Measurements from ENCODE around the gene HMGN4. TPM values are rescaled to one million over a fixed set of nuclear protein-coding genes. Genes with fewer than 3 reads are reported as not detected.

HMGN4 gene
- total and polyA plus RNA-seq, 2 of the 8 experiments (the other 6 are each of a cell fraction or from before 2014, with no cell fraction given) = 23.4 to 66.4 TPM

- Histone ChIP-seq H3K27me3 (replicated peaks in 1 of 4; ENCODE audit: control insufficient read depth in 3 of 4, extremely low read depth in 1 of 4, insufficient read depth in 3 of 4, low read length in 3 of 4) (no peaks in the 10 kb centered on the region), H4K91ac (replicated peaks; ENCODE audit: insufficient read length, low read length) (no peak overlapping the region), H3K79me1 (ENCODE audit: low read depth, low read length) (peaks cover 6% of the 10 kb centered on the region), H3K9ac (replicated peaks in 1 of 4; ENCODE audit: extremely low read depth in 1 of 4, low read depth in 3 of 4, low read length in 3 of 4) (no peak overlapping the region), H3K9me3 (ENCODE audit: insufficient read depth in 2 of 2, low read depth in 1 of 2, low read length in 1 of 2) (no peaks in the 10 kb centered on the region), H3K14ac (ENCODE audit: insufficient read length) (no peak overlapping the region), H4K20me1 (replicated peaks in 1 of 2; ENCODE audit: control insufficient read depth in 1 of 2, insufficient read depth in 2 of 2, low read length in 2 of 2) (no peaks in the 10 kb centered on the region), H4K5ac (ENCODE audit: insufficient read length, low read depth, low read length) (no peak overlapping the region), H3K4me1 (replicated peaks in 1 of 4; ENCODE audit: control insufficient read depth in 3 of 4, insufficient read depth in 4 of 4, low read length in 3 of 4) (peaks cover 0 to 3% (median under 1%) of the 10 kb centered on the region in 4 experiments; a peak in 5 of 7 replicates), H2BK20ac (ENCODE audit: low read length) (no peak overlapping the region), H3K56ac (replicated peaks; ENCODE audit: insufficient read length, low read depth, low read length) (no peak overlapping the region), H3K18ac (ENCODE audit: extremely low read depth, low read length) (no peak overlapping the region), H3K4me3 (ENCODE audit: extremely low read depth in 1 of 4, insufficient read depth in 2 of 4, low read depth in 3 of 4, low read length in 4 of 4) (no peak overlapping the region), H4K8ac (ENCODE audit: extremely low read depth, insufficient read depth, low read length) (no peak overlapping the region), H2AK5ac (ENCODE audit: low read depth, low read length) (no peak overlapping the region), H3K79me2 (ENCODE audit: control insufficient read depth in 1 of 2, insufficient read depth in 2 of 2, low read length in 2 of 2) (peaks cover 0 to 8% of the 10 kb centered on the region in 2 experiments; a peak in 2 of 4 replicates), H3K4ac (replicated peaks; ENCODE audit: insufficient read length, low read depth, low read length) (no peak overlapping the region), H2BK15ac (ENCODE audit: low read length) (no peak overlapping the region), H3K4me2 (ENCODE audit: insufficient read depth in 1 of 2, low read depth in 2 of 2, low read length in 2 of 2) (no peak overlapping the region; a peak in 1 of 4 replicates), H2BK5ac (ENCODE audit: low read depth, low read length) (no peak overlapping the region), H3K36me3 (ENCODE audit: control insufficient read depth in 2 of 4, insufficient read depth in 4 of 4, low read length in 3 of 4) (no peaks in the 10 kb centered on the region), H3K27ac (ENCODE audit: low read depth, low read length) (no peak overlapping the region), H3K23me2 (ENCODE audit: low read depth, low read length) (peaks cover 16% of the 10 kb centered on the region), H2AFZ (ENCODE audit: low read length) (no peak overlapping the region), H2BK12ac (ENCODE audit: low read depth, low read length) (no peak overlapping the region), H3K23ac (ENCODE audit: insufficient read length) (no peak overlapping the region), H2BK120ac (replicated peaks; ENCODE audit: low read depth, low read length) (no peak overlapping the region)
- FAIRE-seq (no peak), DNase-seq (ENCODE audit: low read depth in 1 of 2, low spot score in 2 of 2) (no peak)
- POLR2A ChIA-PET (ENCODE audit: partially characterized antibody) = interaction anchor here (0.6 to 1.9 kb wide), 3 partner anchors 258 to 555 kb away, joined by 3 to 4 read pairs (median 3); a partner anchor contains a TSS
- CTCF ChIA-PET (ENCODE audit: partially characterized antibody) = interaction anchor here (1.5 to 6.0 kb wide), 3 partner anchors 15 to 534 kb away, joined by 4 to 134 read pairs (median 18); no protein-coding TSS in a partner anchor
- WGBS, 2 experiments (ENCODE audit: extremely low coverage in 1 of 2, insufficient coverage in 1 of 2, insufficient read length in 1 of 2, insufficient replicate concordance in 2 of 2, low coverage in 1 of 2, low lambda C conversion rate in 2 of 2, missing lambda C conversion rate in 1 of 2) = 78% methylated on average over 4 of the region's 4 CpGs; no CpG with 5 or more reads in 1 of the 2 experiments
- TF ChIP-seq, protein P1, sequence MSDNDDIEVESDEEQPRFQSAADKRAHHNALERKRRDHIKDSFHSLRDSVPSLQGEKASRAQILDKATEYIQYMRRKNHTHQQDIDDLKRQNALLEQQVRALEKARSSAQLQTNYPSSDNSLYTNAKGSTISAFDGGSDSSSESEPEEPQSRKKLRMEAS (IDR thresholded peaks at IDR 0.05) = no peak
- TF ChIP-seq TAF1 (IDR thresholded peaks at IDR 0.05; ENCODE audit: low read depth, low read length) (no peak), YY1 (IDR thresholded peaks at IDR 0.05; ENCODE audit: low read depth, low read length) (no peak)
These were observed 54.5 kb downstream of the HMGN4 start for GRCh38 chr6:26592649-26593048.
